Measurements from ENCODE around the gene FRMD6.

- no peak for TF ChIP-seq CTCF (IDR thresholded peaks at IDR 0.05)
- TF ChIP-seq EZH2 (IDR thresholded peaks at IDR 0.05): no peak
Observed at GRCh38 chr14:51680031-51680430, 28.3 kb downstream of the FRMD6 start.

Measured in neural progenitor cell (in vitro differentiated cells).